GM21717 (cell line): ENCODE measurements around the gene SRPX2.

Experiments used
- ATAC-seq: cut with Tn5 transposase; IDR thresholded peaks from one replicate; pipeline ENCODE4 v1.9.1; 2021; ENCODE audit warnings: mild to moderate bottlenecking, moderate library complexity; ENCODE audit not compliant: unreplicated experiment

Gene SRPX2

DNA sequence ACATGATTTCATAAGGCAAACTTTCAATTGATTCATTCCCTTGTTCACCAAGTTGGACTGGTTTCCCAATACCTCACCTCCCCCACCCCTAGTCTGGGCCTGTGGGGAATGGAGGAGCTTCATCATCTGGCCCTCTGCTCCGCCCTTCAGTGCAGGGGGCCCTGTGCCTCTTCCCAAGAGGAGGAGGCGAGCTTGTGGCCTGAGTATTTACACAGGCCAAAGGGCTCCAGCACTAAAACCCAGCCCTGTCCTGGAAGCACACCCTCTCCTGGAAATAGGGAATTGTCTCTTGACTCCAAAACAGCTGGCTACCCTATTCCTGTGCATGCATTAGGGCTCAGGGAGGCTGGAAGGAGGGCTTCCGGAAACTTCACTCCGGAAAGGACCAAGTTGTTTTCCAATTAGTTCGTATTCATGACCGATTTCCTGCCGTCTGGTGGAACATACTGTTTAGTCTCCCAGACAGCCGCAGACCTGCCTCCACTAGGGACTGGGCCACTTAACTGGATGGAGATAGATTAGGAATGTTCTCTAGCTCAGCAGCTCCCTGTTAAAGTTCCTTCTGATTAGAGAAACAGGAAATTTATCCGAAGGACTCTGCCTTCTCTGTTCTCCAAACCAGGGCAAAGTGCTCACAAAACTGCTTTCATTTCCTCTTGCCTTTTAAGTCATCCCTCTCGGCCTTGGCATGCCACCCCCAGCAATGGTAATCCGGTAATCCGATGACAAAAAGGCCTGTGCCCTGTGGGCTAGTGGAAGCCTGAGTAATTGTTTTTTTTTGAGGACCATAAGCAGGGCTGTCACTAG is 5.8 kb downstream of the SRPX2 start:
- no peak for ATAC-seq

- ATAC-seq: no peak
These were observed 6.8 kb downstream of the SRPX2 start for GRCh38 chrX:100650841-100651240.

DNA sequence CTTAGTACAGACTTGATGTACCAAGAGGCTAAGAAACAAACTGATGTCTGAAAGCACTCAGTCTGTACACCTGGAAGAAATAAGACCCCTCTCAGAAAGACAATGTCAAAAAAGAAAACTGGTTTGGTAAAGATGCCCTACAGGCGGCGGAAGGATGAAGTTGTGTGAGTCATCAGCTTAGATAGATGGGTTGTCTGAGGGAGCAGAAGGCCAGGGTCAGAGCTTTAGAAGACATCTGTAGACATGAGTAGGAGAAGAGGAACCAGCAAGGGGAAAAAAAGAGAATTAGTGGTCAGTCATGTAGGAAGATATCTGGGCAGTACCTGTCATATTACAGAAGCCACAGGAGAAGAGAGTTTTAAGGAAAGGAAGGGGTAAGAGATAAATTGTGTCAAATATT is 8.3 kb downstream of the SRPX2 start:
- ATAC-seq: no peak

DNA sequence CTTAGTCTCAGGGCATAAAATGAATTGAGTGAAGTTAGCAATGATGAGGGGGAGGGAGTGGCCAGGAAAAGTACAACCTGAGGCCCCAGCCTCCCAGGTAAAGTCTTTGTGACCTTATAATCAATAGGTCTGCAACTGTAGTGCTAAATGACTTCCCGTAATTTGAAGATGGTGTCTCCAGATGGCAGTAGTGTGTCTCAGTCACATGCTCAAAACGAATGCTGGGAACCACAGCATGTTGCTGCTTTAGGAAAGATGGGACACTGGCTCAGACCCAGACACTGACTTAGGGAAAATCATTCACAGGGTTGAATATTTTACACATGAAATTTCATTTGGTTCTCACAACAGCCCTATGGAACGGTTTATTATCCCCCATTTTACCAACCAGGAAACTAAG is 10.3 kb downstream of the SRPX2 start:
- ATAC-seq: no peak

DNA sequence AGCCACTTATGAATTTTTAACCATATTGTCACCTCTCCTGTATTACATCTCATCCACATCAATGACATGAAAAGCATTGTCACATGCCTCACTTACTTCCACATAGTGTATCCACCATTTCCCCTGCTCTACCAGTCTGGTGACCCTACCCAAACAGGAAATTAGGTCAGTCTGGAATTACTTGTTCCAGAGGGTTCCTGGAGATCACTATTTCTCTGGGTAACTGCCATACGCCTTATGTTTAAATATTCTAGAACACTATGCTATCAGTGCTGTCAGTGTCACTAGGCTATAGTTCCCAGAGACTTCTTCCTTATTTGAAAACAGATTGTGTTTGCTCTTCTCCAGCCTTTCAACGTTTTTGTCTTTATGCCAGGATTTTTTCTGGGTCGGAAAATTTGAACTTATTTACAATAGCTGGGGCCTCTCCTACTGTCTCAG is 15.0 kb downstream of the SRPX2 start:
- ATAC-seq: no peak

- ATAC-seq: no peak
These were observed 15.6 kb downstream of the SRPX2 start for GRCh38 chrX:100659431-100660137.

DNA sequence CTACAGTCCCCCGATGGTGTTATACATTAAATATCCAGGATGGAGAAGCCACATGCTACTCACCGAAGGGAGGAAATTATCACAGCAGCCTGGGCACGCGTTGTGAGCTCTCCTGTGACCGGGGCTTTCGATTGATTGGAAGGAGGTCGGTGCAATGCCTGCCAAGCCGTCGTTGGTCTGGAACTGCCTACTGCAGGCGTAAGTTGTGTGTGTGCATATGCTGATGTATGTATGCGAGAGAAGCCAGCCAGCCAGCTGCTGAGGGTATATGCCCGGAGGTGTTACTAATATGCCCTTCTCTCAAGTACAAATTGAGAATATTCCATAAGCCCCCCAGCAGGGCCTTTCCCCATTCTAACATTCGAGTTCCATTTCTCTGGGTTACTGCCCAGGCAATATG is 18.2 kb downstream of the SRPX2 start:
- no peak for ATAC-seq

- no peak for ATAC-seq
These were observed 18.8 kb downstream of the SRPX2 start for GRCh38 chrX:100662796-100663195.

- ATAC-seq: no peak
These were observed 19.6 kb downstream of the SRPX2 start for GRCh38 chrX:100663642-100664041.

- ATAC-seq: no peak
These were observed 29.0 kb downstream of the SRPX2 start for GRCh38 chrX:100672966-100673365.

DNA sequence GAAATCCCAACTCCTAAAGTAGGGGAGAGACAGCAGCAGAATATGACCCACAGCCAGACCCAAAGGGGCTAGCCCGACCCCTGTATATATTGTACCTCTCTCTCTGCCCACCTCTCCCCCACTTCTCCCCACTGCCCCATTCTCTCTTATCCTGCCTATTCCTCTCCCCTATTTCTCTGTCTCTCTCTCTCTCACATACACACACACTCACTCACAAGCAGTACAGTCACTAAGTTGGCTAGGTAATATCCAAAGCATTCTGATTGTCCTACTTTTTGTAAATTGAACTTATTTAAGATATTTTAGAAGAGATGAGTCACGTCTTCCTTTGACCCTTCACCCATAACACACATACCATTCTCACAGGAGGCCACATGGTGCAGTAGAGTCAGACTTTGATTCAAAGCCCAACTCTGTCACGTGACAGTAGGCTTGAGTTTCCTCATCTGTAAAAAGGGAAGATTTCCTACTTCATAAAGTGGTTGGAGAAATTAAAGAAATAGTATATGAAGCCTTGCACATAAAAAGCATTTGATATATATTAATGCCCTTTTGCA is 29.5 kb downstream of the SRPX2 start:
- no peak for ATAC-seq

DNA sequence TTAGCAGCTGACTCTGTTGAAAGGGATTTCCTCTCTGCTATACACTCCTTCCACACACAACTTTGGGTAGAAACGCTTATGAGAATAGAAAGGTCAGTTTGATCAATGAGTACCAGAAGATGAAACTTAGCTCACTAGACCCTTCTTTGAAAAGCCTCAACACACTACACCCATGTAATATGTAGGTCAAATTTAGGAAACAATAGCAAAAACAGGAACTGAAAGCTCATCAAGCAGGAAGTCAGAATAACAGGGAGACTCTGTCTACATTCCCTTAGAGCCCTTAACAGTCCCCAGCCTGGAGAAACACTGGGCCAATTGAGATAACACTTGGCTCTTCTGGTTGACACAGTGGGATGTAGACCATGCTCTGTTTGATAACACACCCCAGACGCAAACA is 30.7 kb downstream of the SRPX2 start:
- ATAC-seq: no peak

GRCh38 chrX:100677611-100678181 is 33.7 kb downstream of the SRPX2 start:
- no peak for ATAC-seq

- no peak for ATAC-seq
These were observed 36.8 kb downstream of the SRPX2 start for GRCh38 chrX:100680756-100681155.

- no peak for ATAC-seq
These were observed 37.6 kb downstream of the SRPX2 start for GRCh38 chrX:100681599-100681998.

DNA sequence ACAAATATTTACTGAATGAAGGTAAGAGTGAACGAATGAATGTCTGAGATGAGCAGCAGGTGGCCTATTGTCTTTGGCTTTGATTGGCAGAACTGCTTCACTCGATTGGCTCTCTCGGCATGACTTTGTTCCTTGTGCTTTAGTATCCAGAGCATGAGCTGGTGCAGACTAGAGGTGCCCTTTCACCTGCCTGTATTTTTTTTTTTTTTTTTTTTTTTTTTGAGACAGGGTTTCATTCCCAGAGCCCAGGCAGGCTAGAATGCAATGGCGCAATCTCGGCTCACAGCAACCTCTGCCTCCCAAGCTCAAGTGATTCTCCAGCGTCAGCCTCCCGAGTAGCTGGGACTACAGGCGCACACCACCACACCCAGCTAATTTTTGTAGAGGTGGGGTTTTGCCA is 38.9 kb downstream of the SRPX2 start:
- ATAC-seq: no peak

- ATAC-seq: peak; percentile 73
These were observed 41.4 kb downstream of the SRPX2 start for GRCh38 chrX:100685284-100685996.

GRCh38 chrX:100685997-100686305 is 42.0 kb downstream of the SRPX2 start:
- no peak for ATAC-seq

DNA sequence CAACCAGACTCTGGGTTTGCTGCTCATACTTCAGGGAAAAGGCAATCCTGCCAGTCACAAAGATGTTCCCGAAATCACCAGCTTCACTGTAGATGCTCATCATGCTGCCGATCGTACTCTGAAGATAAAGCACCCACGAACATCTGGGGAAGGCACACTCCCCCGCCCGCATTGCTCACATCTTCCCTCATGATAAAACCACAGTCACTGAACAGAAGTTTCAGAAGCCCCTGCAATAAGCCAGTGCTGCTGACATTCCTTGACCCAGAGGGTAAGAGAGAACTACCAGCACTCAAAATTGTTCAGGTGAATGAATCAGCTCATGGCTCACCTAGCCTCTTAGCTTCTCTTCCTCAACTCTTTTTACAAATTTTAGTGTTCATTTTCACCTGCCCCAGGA is 43.1 kb downstream of the SRPX2 start:
- ATAC-seq: peak; percentile 56

DNA sequence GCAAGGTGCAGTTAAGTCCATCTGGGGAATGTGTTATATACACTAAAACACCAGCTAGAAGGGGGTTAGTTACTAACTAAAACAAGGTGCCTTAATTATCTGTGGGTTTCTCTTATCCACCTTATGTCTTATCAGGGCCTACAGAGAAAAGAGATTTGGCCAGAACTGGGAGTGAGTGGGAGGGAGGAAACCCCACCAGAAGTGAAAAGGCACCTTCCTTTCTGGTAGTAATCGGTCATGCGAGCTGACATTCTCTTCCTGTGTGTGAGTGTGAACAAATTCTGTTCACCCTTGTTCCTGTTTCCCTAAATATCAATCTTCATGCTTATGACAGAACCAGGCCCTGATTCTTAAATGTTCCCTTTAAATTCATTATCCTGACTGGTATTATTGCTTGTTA is 43.5 kb downstream of the SRPX2 start:
- peak; percentile 77 for ATAC-seq

- ATAC-seq: no peak
These were observed 51.3 kb downstream of the SRPX2 start for GRCh38 chrX:100695302-100695701.
